ENCODE measurements around the gene ZKSCAN8.

The ZKSCAN8 gene

GRCh38 chr6:28139860-28140543, 1.7 kb upstream of the ZKSCAN8 start:
- Histone ChIP-seq H3K4me3 (ENCODE audit: low read depth, low read length) (peak overlapping the region; percentile 66), H2AFZ (ENCODE audit: low read length, unreplicated experiment) (peak overlapping the region; percentile 58), H3K4me1 (ENCODE audit: control insufficient read depth, insufficient read depth, low read length, unreplicated experiment) (peaks cover 21% of the 10 kb centered on the region), H3K79me2 (ENCODE audit: control insufficient read depth, insufficient read depth, low read length, unreplicated experiment) (peaks cover 42% of the 10 kb centered on the region), H3K36me3 (ENCODE audit: insufficient read depth, low read length) (peaks cover 5% of the 10 kb centered on the region; the same call in 1 of the 2 replicates), H3K27ac (ENCODE audit: low read depth, low read length) (no peak overlapping the region), H3K27me3 (ENCODE audit: insufficient read depth, low read length) (no peaks in the 10 kb centered on the region)

- Histone ChIP-seq H3K4me3 (ENCODE audit: low read depth, low read length) (peak overlapping the region; percentile 66), H3K27me3 (ENCODE audit: insufficient read depth, low read length) (no peaks in the 10 kb centered on the region), H3K27ac (ENCODE audit: low read depth, low read length) (no peak overlapping the region), H3K4me1 (ENCODE audit: control insufficient read depth, insufficient read depth, low read length, unreplicated experiment) (peaks cover 20% of the 10 kb centered on the region), H2AFZ (ENCODE audit: low read length, unreplicated experiment) (peak overlapping the region; percentile 58), H3K79me2 (ENCODE audit: control insufficient read depth, insufficient read depth, low read length, unreplicated experiment) (peaks cover 43% of the 10 kb centered on the region), H3K36me3 (ENCODE audit: insufficient read depth, low read length) (peaks cover 11% of the 10 kb centered on the region)
Measured at GRCh38 chr6:28140616-28141015, 1.1 kb upstream of the ZKSCAN8 start.

DNA sequence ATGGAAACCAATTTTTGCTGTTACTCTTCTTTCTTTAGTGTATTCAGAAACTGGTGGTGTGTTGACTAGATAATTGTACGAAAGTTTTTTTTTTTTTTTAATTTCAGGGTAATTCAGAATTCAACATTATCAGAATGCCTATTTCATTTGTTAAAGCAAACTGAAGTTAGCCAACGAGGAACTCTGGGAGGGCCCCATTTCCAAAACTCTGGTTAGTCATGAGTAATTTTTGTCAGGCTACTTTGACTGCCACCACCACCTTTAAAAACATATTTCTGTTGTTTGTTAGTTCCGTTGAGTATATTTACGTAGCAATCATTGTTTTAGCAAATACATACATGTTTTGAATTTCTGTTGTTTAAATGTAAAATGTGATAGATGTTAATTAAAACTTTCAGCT, 763 bp downstream of the ZKSCAN8 start:
- H3K36me3 ChIP-seq (ENCODE audit: insufficient read depth, low read length) = peaks cover 27% of the 10 kb centered on the region
- no peaks in the 10 kb centered on the region for H3K27me3 ChIP-seq (ENCODE audit: insufficient read depth, low read length)
- H2AFZ ChIP-seq (ENCODE audit: low read length, unreplicated experiment) = peak overlapping the region; percentile 99
- peak overlapping the region; percentile 97 for H3K4me3 ChIP-seq (ENCODE audit: low read depth, low read length)
- H3K79me2 ChIP-seq (ENCODE audit: control insufficient read depth, insufficient read depth, low read length, unreplicated experiment) = peaks cover 46% of the 10 kb centered on the region
- peaks cover 20% of the 10 kb centered on the region for H3K4me1 ChIP-seq (ENCODE audit: control insufficient read depth, insufficient read depth, low read length, unreplicated experiment)
- peak overlapping the region; percentile 45 for H3K27ac ChIP-seq (ENCODE audit: low read depth, low read length)

DNA sequence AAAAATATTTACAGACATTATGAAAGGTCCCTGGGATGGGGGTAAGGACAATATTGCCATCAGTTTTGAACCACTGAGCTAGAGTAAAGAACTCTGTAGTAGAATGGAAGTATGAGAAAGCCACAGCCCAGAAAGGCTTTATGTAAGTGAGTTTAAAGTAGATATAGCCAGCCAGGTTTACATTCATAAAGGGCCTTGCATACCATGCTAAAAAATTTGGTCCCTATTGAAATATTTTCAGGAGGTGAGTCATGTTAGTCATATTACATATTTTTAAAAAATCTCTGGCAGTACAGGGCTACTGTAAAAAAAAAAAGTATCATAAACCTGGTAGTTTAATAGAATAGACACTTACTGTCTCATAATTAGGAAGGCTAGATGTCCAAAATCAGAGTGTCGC, 3.5 kb downstream of the ZKSCAN8 start:
- no peak overlapping the region for H3K4me3 ChIP-seq (ENCODE audit: low read depth, low read length)
- peaks cover 53% of the 10 kb centered on the region for H3K36me3 ChIP-seq (ENCODE audit: insufficient read depth, low read length)
- H2AFZ ChIP-seq (ENCODE audit: low read length, unreplicated experiment) = no peak overlapping the region
- H3K4me1 ChIP-seq (ENCODE audit: control insufficient read depth, insufficient read depth, low read length, unreplicated experiment) = peaks cover 12% of the 10 kb centered on the region
- H3K79me2 ChIP-seq (ENCODE audit: control insufficient read depth, insufficient read depth, low read length, unreplicated experiment) = peaks cover 46% of the 10 kb centered on the region
- H3K27me3 ChIP-seq (ENCODE audit: insufficient read depth, low read length) = no peaks in the 10 kb centered on the region
- no peak overlapping the region for H3K27ac ChIP-seq (ENCODE audit: low read depth, low read length)

- no peaks in the 10 kb centered on the region for H3K79me2 ChIP-seq (ENCODE audit: control insufficient read depth, insufficient read depth, low read length, unreplicated experiment)
- H3K4me3 ChIP-seq (ENCODE audit: low read depth, low read length) = no peak overlapping the region
- no peak overlapping the region for H3K27ac ChIP-seq (ENCODE audit: low read depth, low read length)
- H3K4me1 ChIP-seq (ENCODE audit: control insufficient read depth, insufficient read depth, low read length, unreplicated experiment) = no peaks in the 10 kb centered on the region
- peaks cover 90% of the 10 kb centered on the region for H3K36me3 ChIP-seq (ENCODE audit: insufficient read depth, low read length)
- no peaks in the 10 kb centered on the region for H3K27me3 ChIP-seq (ENCODE audit: insufficient read depth, low read length)
- H2AFZ ChIP-seq (ENCODE audit: low read length, unreplicated experiment) = no peak overlapping the region
Measured at GRCh38 chr6:28152531-28152930, 10.8 kb downstream of the ZKSCAN8 start.

- no peaks in the 10 kb centered on the region for H3K4me1 ChIP-seq (ENCODE audit: control insufficient read depth, insufficient read depth, low read length, unreplicated experiment)
- H2AFZ ChIP-seq (ENCODE audit: low read length, unreplicated experiment) = no peak overlapping the region
- H3K27me3 ChIP-seq (ENCODE audit: insufficient read depth, low read length) = no peaks in the 10 kb centered on the region
- no peaks in the 10 kb centered on the region for H3K79me2 ChIP-seq (ENCODE audit: control insufficient read depth, insufficient read depth, low read length, unreplicated experiment)
- H3K36me3 ChIP-seq (ENCODE audit: insufficient read depth, low read length) = peaks cover 86% of the 10 kb centered on the region
- H3K4me3 ChIP-seq (ENCODE audit: low read depth, low read length) = no peak overlapping the region
- no peak overlapping the region for H3K27ac ChIP-seq (ENCODE audit: low read depth, low read length)
Measured at GRCh38 chr6:28153546-28153945, 11.9 kb downstream of the ZKSCAN8 start.

GRCh38 chr6:28154357-28154756, 12.7 kb downstream of the ZKSCAN8 start:
- no peak overlapping the region for H2AFZ ChIP-seq (ENCODE audit: low read length, unreplicated experiment)
- no peak overlapping the region for H3K27ac ChIP-seq (ENCODE audit: low read depth, low read length)
- H3K4me1 ChIP-seq (ENCODE audit: control insufficient read depth, insufficient read depth, low read length, unreplicated experiment) = no peaks in the 10 kb centered on the region
- no peak overlapping the region for H3K4me3 ChIP-seq (ENCODE audit: low read depth, low read length)
- no peaks in the 10 kb centered on the region for H3K79me2 ChIP-seq (ENCODE audit: control insufficient read depth, insufficient read depth, low read length, unreplicated experiment)
- peaks cover 85% of the 10 kb centered on the region for H3K36me3 ChIP-seq (ENCODE audit: insufficient read depth, low read length)
- H3K27me3 ChIP-seq (ENCODE audit: insufficient read depth, low read length) = no peaks in the 10 kb centered on the region

GRCh38 chr6:28158318-28158717, 16.6 kb downstream of the ZKSCAN8 start:
- no peaks in the 10 kb centered on the region for H3K79me2 ChIP-seq (ENCODE audit: control insufficient read depth, insufficient read depth, low read length, unreplicated experiment)
- H3K4me1 ChIP-seq (ENCODE audit: control insufficient read depth, insufficient read depth, low read length, unreplicated experiment) = no peaks in the 10 kb centered on the region
- no peak overlapping the region for H3K27ac ChIP-seq (ENCODE audit: low read depth, low read length)
- peaks cover 49% of the 10 kb centered on the region for H3K36me3 ChIP-seq (ENCODE audit: insufficient read depth, low read length)
- no peak overlapping the region for H2AFZ ChIP-seq (ENCODE audit: low read length, unreplicated experiment)
- no peaks in the 10 kb centered on the region for H3K27me3 ChIP-seq (ENCODE audit: insufficient read depth, low read length)
- no peak overlapping the region for H3K4me3 ChIP-seq (ENCODE audit: low read depth, low read length)

GRCh38 chr6:28159029-28159607, 17.4 kb downstream of the ZKSCAN8 start:
- Histone ChIP-seq H3K4me3 (ENCODE audit: low read depth, low read length) (no peak overlapping the region), H3K79me2 (ENCODE audit: control insufficient read depth, insufficient read depth, low read length, unreplicated experiment) (no peaks in the 10 kb centered on the region), H2AFZ (ENCODE audit: low read length, unreplicated experiment) (no peak overlapping the region), H3K4me1 (ENCODE audit: control insufficient read depth, insufficient read depth, low read length, unreplicated experiment) (no peaks in the 10 kb centered on the region), H3K36me3 (ENCODE audit: insufficient read depth, low read length) (peaks cover 41% of the 10 kb centered on the region), H3K27me3 (ENCODE audit: insufficient read depth, low read length) (no peaks in the 10 kb centered on the region), H3K27ac (ENCODE audit: low read depth, low read length) (no peak overlapping the region)

DNA sequence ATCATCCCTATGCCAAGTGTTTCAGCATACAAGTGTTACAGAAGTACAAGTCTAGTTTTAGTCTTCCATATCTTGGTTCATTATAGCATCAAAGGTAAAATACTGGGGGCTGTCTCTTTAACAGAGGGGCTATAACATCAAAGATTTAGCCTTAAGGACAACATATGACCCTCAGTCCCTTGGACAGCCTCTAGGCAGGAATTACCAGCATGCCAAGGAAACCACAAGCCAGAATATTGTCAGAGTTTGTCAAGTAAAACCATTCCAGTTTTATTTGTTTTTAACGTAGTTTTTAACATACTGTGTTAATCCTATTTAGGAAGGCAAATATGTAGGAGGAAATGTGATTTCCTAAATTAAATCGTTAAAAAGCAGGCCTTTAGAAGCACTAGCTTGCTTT, 18.6 kb downstream of the ZKSCAN8 start:
- Histone ChIP-seq H2AFZ (ENCODE audit: low read length, unreplicated experiment) (no peak overlapping the region), H3K27me3 (ENCODE audit: insufficient read depth, low read length) (no peaks in the 10 kb centered on the region), H3K27ac (ENCODE audit: low read depth, low read length) (no peak overlapping the region), H3K4me3 (ENCODE audit: low read depth, low read length) (no peak overlapping the region), H3K4me1 (ENCODE audit: control insufficient read depth, insufficient read depth, low read length, unreplicated experiment) (no peaks in the 10 kb centered on the region), H3K36me3 (ENCODE audit: insufficient read depth, low read length) (peaks cover 30% of the 10 kb centered on the region), H3K79me2 (ENCODE audit: control insufficient read depth, insufficient read depth, low read length, unreplicated experiment) (no peaks in the 10 kb centered on the region)

DNA sequence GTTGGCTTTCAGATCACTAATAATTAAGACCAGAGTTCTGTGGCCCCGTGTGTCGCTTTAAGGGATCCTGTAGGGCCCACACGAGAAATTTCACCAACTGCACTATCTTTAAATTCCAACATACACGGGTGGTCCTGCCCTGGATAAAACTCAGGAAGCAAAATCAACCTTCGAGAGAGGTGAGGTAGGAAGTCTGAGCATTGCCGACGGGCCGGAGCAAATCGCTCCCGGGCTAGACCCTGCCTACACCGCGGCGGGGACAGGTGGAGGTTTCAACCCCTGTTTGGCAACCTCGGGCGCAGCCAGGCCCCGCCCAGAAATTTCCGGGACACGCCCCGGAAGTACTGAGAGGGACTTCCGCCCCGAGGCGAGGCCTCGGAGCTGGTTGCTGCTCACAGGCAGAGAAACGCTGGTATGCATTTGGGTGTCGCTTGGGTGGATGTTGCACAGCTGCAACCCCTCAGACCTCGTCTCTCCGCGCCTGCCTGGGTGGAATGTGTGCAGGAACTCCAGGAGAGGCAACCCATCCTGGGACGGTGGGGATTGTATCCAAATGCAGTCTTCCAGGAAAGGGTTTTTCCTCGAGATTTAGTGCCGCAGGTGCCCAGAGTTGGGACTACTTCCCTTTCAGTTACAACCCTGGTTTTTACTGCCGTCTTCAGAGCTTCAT, 19.9 kb downstream of the ZKSCAN8 start:
- peak overlapping the region; percentile 82 for H3K4me3 ChIP-seq (ENCODE audit: low read depth, low read length)
- peaks cover under 1% of the 10 kb centered on the region for H3K4me1 ChIP-seq (ENCODE audit: control insufficient read depth, insufficient read depth, low read length, unreplicated experiment)
- H3K27me3 ChIP-seq (ENCODE audit: insufficient read depth, low read length) = no peaks in the 10 kb centered on the region
- H3K36me3 ChIP-seq (ENCODE audit: insufficient read depth, low read length) = peaks cover 17% of the 10 kb centered on the region
- no peak overlapping the region for H3K27ac ChIP-seq (ENCODE audit: low read depth, low read length)
- peak overlapping the region; percentile 86 for H2AFZ ChIP-seq (ENCODE audit: low read length, unreplicated experiment)
- H3K79me2 ChIP-seq (ENCODE audit: control insufficient read depth, insufficient read depth, low read length, unreplicated experiment) = no peaks in the 10 kb centered on the region
